Measurements from ENCODE around the gene FZR1. TPM values are rescaled to one million over a fixed set of nuclear protein-coding genes. Genes with fewer than 3 reads are reported as not detected.
"Not testable (repeated sequence)": the region's sequence is repeated elsewhere in the genome, so short reads cannot be mapped to it uniquely, and the experiment has no call there.

FZR1 gene
- total RNA-seq, 1 donor from 2014 or later, result 28.1 TPM

GRCh38 chr19:3570606-3571011 is 64.5 kb downstream of the FZR1 start:
- no peak for DNase-seq (ENCODE audit: low spot score)

DNA sequence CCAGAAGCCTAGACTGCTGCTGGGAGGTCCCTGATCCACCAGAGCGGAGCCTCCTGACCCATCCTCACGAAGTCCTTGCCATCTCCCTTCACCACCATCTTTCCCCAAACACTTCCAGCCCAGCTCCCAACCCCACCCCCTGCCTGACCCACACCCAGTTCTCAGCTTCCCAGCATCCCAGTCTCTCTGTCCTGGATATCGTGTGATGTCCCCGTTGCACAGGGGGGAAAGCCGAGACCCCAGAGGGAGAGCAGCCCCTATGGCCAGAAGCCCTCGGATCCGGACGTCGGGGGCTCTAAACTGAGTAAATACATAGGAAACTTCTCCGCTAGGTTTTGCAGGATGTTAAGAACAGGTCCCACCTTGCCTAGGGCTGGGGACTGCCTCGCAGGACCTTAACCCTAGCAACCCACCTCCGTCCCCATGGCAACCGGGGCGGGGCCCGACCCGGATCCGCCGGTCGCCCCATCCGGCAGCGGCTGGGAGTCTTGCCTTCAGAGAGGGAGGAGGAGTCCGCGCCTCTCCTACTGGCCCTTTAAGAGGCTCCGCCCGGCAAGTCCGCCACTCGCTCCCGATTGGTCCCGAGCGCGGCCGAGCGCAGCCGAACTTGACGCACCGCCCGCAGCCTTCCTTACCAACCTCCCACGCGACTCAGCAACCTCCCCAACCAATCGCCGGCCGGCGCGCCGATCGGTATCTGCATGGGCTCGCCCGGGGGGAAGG is 66.2 kb downstream of the FZR1 start:
- DNase-seq (ENCODE audit: low spot score), result peak; percentile 100

DNA sequence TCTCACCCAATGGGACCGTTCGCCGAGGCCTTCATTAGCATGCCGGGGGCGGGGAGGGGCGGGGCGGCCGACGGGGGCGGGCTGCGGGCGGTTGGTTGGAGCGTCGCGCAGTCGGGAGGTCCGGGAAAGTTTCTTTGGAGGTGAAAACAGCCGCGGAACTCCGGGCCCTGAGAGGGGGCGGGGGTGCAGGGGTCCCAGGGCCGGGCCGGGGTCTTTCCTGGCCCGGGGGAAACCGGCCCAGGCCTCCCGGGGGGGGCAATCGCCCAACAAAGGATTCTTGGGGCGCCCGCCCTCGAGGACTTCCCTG is 66.7 kb downstream of the FZR1 start, which contains the start of gene HMG20B:
TSS of gene HMG20B (plus strand) at position 90 of the 307 bp plus-strand sequence. CDS start 366 bp downstream, outside the sequence.
- DNase-seq (ENCODE audit: low spot score), result no peak

GRCh38 chr19:3573162-3573857 is 67.2 kb downstream of the FZR1 start:
- no peak for DNase-seq (ENCODE audit: low spot score)

DNA sequence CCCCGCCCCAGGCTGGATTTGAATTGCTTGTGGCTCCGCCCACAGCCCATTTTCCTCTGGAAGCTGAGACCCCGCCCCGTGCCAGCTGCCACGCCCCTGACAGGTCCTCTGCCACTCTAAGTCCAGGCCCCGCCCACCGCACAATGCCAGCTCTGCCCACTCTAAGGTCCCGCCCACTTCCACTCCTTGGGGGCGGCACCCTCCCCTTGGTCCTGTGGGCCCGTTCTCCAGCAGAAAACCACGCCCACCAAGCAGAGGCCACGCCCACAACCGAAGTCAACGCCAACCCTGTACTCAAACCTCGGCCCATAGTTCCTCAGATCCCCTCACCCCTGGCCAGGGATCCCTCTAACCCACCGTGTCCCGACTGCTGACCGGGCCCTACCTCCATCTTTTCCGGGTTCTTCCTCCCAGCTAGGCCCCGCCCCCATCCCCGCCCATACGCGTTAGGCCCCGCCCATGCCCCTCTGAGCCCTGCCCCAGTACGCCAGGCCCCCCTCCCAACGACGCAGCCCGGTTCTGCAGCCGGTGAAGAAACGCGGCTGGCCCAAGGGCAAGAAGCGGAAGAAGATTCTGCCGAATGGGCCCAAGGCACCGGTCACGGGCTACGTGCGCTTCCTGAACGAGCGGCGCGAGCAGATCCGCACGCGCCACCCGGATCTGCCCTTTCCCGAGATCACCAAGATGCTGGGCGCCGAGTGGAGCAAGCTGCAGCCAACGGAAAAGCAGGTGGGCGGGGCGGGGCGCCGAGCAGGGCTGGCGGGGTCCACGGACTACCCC is 67.9 kb downstream of the FZR1 start:
- DNase-seq (ENCODE audit: low spot score), result peak; percentile 95

GRCh38 chr19:3575260-3575741 is 69.2 kb downstream of the FZR1 start:
- DNase-seq (ENCODE audit: low spot score), result no peak

DNA sequence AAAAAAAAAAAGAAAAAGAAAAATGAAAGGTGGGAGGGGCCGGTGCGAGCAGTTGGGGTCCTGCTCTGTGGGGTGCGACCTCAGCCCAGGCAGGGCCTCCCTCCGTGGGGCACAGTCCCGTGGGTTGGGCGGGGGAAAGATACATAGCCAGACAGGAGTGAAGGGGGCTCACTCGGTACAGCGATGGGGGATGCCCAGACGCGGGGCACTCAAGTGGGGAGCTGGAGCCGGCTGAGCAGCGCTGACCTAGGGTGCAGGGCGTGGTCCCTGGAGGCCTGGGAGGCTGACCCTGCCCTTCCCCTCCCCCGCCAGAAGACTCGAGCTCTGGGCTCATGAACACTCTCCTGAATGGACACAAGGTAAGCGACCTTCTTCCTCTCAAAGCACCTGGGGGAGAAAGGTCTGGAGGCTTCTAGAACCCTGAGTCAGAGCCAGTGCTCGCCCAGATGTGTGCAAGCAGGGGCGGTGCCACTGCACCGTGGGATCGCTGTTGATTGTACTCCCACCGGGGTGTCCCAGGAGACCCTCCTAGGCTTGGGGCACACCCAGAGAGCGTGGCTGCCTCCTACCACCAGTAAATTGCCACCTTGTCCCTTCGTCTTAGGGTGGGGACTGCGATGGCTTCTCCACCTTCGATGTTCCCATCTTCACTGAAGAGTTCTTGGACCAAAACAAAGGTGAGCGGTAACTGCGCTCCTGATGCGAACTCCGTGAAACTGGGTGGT is 70.0 kb downstream of the FZR1 start:
- no peak for DNase-seq (ENCODE audit: low spot score)

DNA sequence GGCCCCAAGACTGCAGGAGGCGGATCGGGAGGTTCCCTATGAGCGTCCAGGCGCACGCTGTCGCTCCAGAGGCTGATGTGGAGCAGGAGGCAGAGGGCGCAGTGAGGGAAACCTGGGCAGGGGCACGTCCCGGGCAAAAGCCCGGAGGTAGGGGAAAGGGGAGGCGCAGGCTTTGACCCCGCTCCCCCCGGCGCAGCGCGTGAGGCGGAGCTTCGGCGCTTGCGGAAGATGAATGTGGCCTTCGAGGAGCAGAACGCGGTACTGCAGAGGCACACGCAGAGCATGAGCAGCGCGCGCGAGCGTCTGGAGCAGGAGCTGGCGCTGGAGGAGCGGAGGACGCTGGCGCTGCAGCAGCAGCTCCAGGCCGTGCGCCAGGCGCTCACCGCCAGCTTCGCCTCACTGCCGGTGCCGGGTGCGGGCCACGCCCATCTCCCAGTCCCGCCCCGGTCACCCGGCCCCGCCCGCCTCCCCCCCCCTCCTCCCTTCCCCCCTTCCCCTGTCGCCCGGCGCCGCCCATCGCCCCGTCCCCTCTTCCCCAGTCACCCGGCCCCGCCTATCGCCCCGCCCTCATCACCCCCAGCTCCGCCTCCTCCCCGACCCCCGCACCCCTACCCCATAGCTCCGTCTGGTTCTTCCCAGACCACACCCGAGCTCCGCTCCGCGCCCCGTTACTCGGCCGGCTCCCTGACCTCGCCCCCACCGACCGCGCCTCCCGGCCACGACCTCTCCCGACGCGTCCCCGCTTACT is 70.8 kb downstream of the FZR1 start:
- no peak for DNase-seq (ENCODE audit: low spot score)

DNA sequence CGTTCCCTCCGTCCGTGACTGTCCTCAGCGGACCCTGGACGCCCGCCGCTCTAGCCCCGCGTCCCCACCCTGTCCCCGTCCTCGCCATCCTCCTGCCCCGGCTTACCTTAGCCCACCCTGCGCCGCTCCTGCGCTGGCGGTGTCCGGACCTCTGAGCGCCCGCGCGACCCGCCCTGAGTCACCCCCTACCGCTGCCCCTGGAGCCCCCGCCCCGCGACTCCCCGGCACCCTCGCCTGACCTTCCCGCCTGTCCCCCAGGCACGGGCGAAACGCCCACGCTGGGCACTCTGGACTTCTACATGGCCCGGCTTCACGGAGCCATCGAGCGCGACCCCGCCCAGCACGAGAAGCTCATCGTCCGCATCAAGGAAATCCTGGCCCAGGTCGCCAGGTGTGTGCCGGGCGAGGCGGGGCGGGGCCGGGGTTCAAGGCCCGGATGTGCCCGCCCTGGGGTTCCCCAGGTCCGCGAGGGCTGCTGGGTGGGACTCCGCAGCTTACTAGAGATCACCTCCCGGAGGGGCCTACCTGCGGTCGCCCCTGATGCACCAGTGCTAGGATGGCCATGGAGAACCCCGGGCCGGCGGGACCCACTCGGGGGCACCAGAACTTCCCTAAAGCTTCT is 71.7 kb downstream of the FZR1 start:
- no peak for DNase-seq (ENCODE audit: low spot score)

DNA sequence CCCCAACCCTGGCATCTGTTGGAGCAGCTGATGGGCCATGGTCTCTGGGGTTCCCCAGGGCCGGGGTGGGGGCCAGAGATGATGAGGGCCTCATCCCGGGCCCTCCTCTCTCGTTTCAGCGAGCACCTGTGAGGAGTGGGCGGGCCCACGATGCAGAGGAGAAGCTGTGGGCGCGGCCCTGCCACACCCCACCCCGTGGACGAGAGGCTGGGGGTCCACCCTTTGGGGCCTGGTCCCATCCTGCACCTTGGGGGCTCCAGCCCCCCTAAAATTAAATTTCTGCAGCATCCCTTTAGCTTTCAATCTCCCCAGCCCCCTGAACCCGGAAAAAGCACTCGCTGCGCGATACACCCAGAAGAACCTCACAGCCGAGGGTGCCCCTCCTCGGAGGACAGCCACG is 72.3 kb downstream of the FZR1 start:
- no peak for DNase-seq (ENCODE audit: low spot score)

- no peak for DNase-seq (ENCODE audit: low spot score)
Observed at GRCh38 chr19:3580156-3580934, 74.2 kb downstream of the FZR1 start.

DNA sequence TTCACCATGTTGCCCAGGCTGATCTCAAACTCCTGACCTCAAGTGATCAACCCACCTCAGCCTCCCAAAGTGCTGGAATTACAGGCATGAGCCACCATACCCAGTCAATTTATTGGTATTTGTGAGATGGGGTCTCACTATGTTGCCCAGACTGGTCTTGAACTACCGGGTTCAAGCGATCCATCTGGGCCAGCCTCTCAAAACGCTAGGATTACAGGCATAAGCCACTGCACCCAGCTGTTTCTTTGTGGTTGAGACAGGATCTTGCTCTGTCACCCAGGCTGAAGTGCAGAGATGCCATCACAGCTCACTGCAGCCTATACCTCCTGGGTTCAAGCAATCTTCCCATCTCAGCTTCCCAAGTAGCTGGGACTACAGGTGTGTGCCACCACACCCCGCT is 75.7 kb downstream of the FZR1 start:
- DNase-seq (ENCODE audit: low spot score), result not testable (repeated sequence)

GRCh38 chr19:3584036-3584802 is 78.1 kb downstream of the FZR1 start:
- not testable (repeated sequence) for DNase-seq (ENCODE audit: low spot score)

GRCh38 chr19:3585301-3586126 is 79.4 kb downstream of the FZR1 start, which contains the start of gene GIPC3:
Gene GIPC3, plus strand, starts transcription at chr19:3585478. Its CDS starts 120 bp downstream, at chr19:3585598.
- DNase-seq (ENCODE audit: low spot score), result no peak

DNA sequence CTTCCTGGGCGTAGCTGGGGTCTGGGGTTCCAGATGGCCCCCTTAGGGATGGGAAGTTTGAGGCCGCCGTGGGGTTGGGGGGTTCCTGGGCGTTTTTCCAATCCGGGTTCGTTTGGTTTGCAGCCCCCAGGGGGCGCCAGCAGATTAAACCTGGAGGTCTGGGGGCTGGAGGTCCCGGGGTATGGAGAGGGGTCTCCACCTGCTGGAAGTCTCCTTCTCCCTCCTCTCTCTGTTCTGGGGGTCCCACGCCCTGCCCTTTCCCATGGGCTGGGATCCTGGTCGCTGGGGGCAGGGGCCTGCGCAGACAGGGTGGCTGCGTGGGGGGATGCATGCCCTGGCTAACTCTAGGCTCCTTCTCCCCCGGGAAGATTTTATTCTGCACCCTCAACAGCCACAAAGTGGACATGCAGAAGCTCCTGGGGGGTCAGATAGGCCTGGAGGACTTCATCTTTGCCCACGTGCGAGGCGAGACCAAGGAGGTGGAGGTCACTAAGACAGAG is 80.1 kb downstream of the FZR1 start:
- no peak for DNase-seq (ENCODE audit: low spot score)

DNA sequence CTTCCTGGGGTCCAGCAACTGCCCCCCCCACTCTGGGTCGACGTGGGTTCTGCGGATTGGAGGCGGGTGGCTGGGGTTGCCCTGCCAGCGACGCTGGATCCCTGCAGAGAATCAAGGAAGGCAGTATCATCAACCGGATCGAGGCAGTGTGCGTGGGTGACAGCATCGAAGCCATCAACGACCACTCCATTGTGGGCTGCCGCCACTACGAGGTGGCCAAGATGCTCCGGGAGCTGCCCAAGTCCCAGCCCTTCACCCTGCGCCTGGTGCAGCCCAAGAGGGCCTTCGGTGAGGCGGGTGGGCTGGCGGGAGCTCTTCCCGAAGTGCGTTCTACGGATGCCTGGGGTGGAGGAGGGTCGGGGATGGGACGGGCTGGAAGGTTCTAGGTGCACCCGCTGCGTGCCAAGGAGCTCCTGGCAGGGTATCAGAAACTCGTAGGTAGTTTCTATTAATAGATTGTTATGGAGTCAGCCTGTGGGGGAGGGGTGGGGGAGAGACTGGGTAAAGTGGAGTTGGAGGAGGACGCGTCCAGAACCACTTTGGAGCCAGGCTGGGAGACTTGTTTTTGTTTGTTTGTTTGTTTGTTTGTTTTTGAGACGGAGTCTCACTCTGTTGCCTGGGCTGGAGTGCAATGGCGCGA is 80.7 kb downstream of the FZR1 start:
- no peak for DNase-seq (ENCODE audit: low spot score)
